A549 treated with Mapracorat at 1 μM for 4 hours (cell line): ENCODE results near the gene C6orf163. TPM values are rescaled to one million over a fixed set of nuclear protein-coding genes. Genes with fewer than 3 reads are reported as not detected.

ENCODE experiments used
- total RNA-seq: library from RNA; stranded (reverse); fragments of 200-300 nt; extraction: Qiagen RNA extraction; gene quantifications from 5 replicates; pipeline ENCODE4 v1.2.3, GENCODE V29; 2022

C6orf163 gene
- 0.18 to 0.46 TPM (median 0.24 TPM) in 3 of 5 replicates, not detected in the others for total RNA-seq

GRCh38 chr6:87344731-87345130 is at the start of gene C6orf163:
TSS of gene C6orf163 (plus strand) at chr6:87344813. CDS start at chr6:87345100, 287 bp downstream.

DNA sequence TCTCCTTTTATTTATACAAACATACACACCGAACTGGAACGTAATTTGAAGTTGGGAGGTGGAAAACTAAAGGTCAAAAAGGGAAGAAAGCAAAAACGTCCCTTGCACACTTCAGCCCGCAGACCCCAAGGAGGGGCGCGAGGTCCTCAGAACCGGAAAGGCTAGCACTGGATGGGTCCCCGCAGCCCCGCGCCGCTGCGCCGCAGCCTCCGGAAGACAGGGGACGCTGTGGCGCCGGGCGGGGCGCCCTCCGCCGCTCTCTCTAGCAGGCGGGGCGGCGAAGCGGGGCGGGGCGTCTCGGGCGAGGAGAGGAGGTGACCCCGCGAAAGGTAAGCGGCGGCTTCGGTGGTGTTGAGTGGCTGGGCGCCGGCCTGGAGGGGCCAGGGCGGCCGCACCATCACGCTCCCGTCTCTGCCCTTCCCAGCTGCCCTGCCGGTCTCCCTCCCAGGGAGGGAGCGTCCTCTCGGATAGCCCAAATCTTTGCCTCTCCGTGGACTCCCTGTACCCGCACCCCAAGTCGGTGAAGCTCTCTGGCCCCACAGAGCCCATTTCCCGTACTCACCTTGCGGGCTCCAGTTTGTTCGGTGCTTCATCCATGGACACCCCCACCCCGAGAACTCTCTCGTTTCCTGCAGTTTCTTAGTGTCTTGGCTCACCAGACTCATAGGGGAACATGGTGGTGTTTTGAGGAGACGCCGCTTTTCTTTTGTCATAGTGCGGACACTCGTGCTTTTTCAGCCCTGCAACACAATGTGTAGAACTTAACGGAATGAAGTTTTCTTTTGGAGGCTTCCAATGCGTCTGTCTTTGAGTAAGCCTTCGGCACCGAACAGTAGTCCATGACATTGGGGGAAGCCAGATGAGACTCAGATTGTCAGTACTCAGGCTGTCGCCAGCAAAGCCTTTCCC is 22.1 kb upstream of the C6orf163 start, which contains the start of gene SMIM8:
SMIM8 (plus strand) TSS at position 285 of the 909 bp plus-strand sequence. CDS start 14,444 bp downstream, outside the sequence.

DNA sequence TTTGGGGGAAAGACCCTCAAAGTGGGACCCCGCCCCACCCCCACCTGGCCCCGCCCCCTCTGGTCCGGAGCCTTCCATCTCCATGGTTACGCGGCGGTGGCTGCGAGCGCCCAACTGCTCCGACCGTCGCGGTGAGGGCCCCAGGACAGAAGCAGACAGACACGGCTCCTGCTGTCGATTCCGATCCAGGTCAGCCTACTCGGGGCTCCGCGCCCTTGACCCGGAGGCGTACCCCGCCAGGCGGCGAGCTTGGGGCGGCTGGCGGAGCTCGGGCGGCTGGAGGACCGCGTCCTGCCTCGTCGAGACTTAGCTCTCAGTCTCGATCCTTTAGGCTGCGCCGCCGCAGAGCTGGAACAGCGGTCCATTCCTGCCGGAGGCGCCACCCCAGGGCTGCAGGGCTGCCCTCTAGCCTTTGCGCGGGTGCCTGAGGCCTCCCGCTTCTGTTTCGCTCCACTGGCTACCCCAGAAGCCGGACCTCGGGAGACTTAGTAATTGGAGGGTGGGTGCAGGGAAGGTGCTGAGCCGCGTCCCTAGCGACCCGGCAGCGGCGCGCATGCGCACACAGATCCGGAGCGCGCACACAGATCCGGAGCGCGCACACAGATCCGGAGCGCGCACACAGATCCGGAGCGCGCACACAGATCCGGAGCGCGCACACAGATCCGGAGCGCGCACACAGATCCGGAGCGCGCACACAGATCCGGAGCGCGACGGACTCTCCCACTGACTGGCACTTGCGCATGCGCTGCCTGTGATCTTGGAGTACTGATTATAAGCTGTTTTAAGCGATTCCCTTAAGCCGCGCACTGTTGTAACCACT is 63.5 kb downstream of the C6orf163 start, which contains the start of gene CFAP206:
CFAP206 (plus strand) TSS at position 72 of the 820 bp plus-strand sequence. CDS start 1,868 bp downstream, outside the sequence.

Other genes with a start within 250 kb of the C6orf163 start
- 0.19 to 0.43 TPM (median 0.29 TPM) in 5 replicates for gene CGA, start 249.7 kb upstream of the C6orf163 start, total RNA-seq
- gene ZNF292, start 189.2 kb upstream of the C6orf163 start, total RNA-seq: 2.1 to 4.0 TPM (median 3.1 TPM) in 5 replicates
- 2.2 to 3.6 TPM (median 3.2 TPM) in 5 replicates for gene SMIM8, start 22.2 kb upstream of the C6orf163 start, total RNA-seq
- gene GJB7, start 15.5 kb upstream of the C6orf163 start, total RNA-seq: not detected in 5 replicates
- gene CFAP206, start 63.2 kb downstream of the C6orf163 start, total RNA-seq: 0.42 to 0.99 TPM (median 0.60 TPM) in 5 replicates
- gene SLC35A1, start 128.2 kb downstream of the C6orf163 start, total RNA-seq: 8.5 to 9.5 TPM (median 9.1 TPM) in 5 replicates
- gene RARS2, start 245.2 kb downstream of the C6orf163 start, total RNA-seq: 19.4 to 21.9 TPM (median 20.4 TPM) in 5 replicates
- gene ORC3, start 245.3 kb downstream of the C6orf163 start, total RNA-seq: 14.2 to 18.6 TPM (median 15.3 TPM) in 5 replicates